ENCODE measurements around the gene OAS1. TPM values are rescaled to one million over a fixed set of nuclear protein-coding genes. Genes with fewer than 3 reads are reported as not detected.

Gene OAS1
- 6.1 TPM for total RNA-seq
- long read RNA-seq, partial matches to known transcripts = 0 of 3 reads
- long read RNA-seq, other reads (novel, unspliced or antisense) = 0 of 3 reads

DNA sequence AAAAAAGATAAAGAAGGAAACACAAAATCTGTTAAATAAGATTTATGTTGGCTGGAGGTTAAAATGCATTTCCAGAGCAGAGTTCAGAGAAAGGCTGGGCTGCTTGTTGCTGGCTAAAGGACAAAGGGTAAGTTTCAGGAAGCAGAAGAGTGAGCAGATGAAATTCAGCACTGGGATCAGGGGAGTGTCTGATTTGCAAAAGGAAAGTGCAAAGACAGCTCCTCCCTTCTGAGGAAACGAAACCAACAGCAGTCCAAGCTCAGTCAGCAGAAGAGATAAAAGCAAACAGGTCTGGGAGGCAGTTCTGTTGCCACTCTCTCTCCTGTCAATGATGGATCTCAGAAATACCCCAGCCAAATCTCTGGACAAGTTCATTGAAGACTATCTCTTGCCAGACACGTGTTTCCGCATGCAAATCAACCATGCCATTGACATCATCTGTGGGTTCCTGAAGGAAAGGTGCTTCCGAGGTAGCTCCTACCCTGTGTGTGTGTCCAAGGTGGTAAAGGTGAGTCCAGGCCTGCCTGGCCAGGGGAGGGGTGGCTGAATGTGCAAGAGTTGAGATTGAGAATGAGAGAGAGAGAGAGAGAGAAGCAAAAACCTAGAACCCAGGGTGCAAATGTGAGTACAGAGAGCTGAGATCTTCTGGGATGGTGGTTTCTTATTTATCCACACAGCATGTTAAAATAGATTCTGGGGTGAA lies at the start of gene OAS1:
TSS of gene OAS1 (plus strand) at position 251 of the 703 bp plus-strand sequence. CDS start at position 329, 78 bp downstream.
- DNase-seq (ENCODE audit: missing footprints) (no peak), ATAC-seq (peak; percentile 84)
- intact Hi-C loops (cut with DNase I) = no loop called here

DNA sequence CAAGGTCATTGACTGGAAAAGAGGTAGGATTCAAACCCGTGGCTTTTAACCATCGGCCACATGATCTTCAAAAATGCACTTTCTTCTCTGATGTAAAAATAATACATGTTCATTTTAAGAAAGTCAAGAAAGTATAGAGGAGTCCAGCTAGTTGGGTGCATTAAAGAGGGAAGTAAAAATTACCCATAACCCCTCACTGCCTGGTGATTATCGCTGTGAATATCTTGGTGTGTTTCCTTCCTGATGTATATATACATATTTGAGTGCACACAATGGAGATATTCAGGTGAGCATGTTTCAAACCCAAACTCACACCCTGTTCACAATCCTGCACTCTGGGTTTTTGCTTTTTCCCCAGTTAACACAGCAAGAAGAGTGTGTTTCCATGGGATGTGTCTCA lies 47.5 kb upstream of the OAS1 start:
- no peak for DNase-seq (ENCODE audit: missing footprints)
- ATAC-seq = no peak
- intact Hi-C loops (cut with DNase I) = no loop called here

GRCh38 chr12:112860181-112860580 lies 46.6 kb upstream of the OAS1 start:
- DNase-seq (ENCODE audit: missing footprints) (no peak), ATAC-seq (no peak)
- intact Hi-C loops (cut with DNase I) = no loop called here

DNA sequence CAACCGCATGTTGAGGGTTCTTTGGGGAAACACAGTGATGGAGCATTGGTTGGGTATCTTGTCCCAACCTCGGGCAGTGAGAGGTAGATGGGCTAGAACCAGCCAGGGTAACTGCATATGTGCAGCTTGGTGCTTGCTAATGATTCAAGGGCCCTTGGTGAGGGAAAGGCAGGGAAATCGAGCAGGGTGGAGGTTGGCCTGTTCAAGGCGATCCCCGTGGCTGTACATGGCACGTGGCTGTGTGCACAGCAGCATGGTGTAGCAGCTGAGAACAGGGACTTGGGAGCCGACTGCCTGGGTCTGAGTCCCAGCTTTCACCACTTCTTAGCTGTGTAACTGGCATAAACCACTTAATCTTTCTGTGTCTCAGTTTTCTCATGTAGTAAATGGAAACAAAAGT lies 45.5 kb upstream of the OAS1 start:
- intact Hi-C loops (cut with DNase I) = no loop called here
- ATAC-seq (no peak), DNase-seq (ENCODE audit: missing footprints) (no peak)

GRCh38 chr12:112862636-112863290 lies 44.0 kb upstream of the OAS1 start:
- intact Hi-C loops (cut with DNase I) = no loop called here
- ATAC-seq (no peak), DNase-seq (ENCODE audit: missing footprints) (no peak)

GRCh38 chr12:112868459-112869041 lies 38.2 kb upstream of the OAS1 start:
- ATAC-seq (no peak), DNase-seq (ENCODE audit: missing footprints) (no peak)
- intact Hi-C loops (cut with DNase I) = no loop called here

DNA sequence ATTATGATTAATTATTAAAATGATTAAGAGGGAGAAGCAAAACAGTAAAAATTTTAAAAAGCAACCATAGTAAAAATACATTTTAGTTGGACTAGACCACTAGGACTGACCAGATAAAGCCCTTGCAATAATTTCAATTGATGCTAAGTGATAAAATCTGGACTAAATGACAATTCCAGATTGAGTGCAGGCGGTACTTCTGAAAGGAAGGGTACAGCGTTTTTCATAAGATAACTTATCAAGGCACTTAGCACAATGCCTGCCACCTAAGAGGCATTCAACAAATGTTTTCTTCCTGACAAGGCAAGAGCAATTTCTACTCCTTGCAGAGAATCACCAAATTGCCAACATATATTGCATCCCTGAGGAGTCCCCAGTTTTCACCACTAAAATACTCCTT lies 37.7 kb upstream of the OAS1 start:
- DNase-seq (ENCODE audit: missing footprints) (no peak), ATAC-seq (no peak)
- intact Hi-C loops (cut with DNase I) = no loop called here

- DNase-seq (ENCODE audit: missing footprints) (no peak), ATAC-seq (no peak)
- intact Hi-C loops (cut with DNase I) = no loop called here
These were observed 37.0 kb upstream of the OAS1 start for GRCh38 chr12:112869778-112870177.

DNA sequence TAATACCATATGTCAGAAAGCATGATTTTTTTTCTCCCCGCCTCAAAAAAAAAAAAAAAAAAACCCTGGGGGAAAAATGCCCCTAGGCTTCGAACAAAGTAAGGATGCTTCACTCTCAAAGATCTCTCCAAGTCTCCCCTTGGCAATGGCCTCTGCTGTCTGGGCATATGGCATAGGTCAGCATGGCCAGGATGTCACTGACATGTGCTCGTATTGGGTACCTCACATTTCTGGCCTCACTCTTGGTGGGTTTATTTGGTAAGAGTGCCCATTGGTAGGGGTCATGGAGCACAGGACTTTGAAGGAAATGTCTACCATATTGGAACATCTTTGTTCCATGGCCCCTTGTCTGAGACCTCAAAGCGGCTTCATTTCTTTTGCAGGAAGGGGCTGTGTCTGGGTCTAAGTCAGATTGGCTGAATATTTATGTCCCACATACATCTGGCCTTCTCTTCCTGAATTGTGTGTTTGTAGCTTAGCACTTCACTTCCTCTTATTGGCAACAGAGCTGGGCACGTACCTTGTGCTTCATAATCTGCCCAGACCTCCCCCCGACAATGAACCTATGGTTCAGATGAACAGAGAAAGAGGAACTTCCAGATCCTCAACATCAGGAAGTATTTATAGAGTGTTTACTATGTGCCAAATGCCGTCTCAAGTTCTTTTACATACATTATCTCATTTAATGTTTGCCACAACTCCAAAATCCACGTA lies 36.3 kb upstream of the OAS1 start:
- intact Hi-C loops (cut with DNase I) = no loop called here
- DNase-seq (ENCODE audit: missing footprints) = no peak
- ATAC-seq = no peak

DNA sequence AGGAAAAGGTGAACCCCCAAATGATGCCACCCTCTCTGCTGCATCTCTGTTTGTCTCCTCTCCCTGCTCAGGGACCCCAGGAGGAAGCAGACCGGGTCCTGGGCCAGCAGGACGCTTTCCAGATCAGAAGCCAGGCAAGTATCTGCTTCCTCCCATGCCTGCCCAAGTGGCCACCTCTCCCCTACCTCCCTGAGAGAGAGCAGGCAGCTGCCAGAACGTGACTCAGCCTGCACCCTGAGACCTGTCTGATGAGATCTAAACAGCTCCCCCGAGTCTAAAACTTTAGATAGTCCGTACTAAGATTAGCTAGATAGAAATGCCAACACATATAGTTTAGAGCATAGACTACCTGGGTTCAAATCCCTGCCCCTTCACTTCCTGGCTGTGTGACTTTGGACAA lies 31.2 kb upstream of the OAS1 start:
- intact Hi-C loops (cut with DNase I) = no loop called here
- ATAC-seq (no peak), DNase-seq (ENCODE audit: missing footprints) (no peak)

DNA sequence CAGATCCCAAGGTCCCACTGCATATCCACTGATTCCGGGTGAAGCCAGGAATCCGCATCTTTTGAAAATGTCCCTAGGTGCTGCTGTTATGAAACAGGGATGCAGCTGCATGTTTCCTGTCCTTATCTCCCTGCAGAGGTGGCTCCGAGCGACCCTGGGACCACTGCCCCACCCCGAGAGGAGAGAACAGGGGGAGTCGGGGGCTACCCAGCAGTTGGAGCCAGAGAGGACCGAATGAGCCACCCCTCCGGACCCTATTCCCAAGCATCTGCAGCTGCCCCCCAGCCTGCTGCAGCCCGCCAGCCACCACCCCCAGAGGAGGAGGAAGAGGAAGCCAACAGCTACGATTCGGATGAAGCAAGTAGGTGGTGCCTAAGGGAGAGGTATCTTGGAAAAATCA lies 30.3 kb upstream of the OAS1 start:
- DNase-seq (ENCODE audit: missing footprints) = no peak
- intact Hi-C loops (cut with DNase I) = no loop called here
- ATAC-seq = no peak

DNA sequence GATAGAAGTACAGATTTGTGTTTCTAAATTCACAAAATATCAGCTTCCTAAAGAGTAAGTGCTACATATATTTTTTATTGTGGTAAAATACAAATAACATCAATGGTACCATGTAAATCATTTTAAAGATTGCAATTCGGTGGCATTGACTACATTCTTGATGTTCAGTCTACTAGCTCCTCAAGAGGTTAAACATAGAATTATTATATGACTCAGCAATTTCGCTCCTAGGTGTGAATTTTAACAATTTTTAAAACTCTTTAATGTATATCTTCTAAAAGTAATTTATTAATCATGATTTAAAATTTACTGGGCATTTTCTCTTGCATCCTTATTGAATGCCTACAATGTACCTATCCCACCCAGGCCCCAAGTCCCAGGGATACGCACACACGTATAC lies 29.8 kb upstream of the OAS1 start:
- intact Hi-C loops (cut with DNase I) = no loop called here
- ATAC-seq (no peak), DNase-seq (ENCODE audit: missing footprints) (no peak)

GRCh38 chr12:112878488-112878887 lies 28.3 kb upstream of the OAS1 start:
- DNase-seq (ENCODE audit: missing footprints) (no peak), ATAC-seq (no peak)
- intact Hi-C loops (cut with DNase I) = no loop called here

GRCh38 chr12:112879191-112879705 lies 27.5 kb upstream of the OAS1 start:
- no peak for ATAC-seq
- no peak for DNase-seq (ENCODE audit: missing footprints)
- intact Hi-C loops (cut with DNase I) = no loop called here

DNA sequence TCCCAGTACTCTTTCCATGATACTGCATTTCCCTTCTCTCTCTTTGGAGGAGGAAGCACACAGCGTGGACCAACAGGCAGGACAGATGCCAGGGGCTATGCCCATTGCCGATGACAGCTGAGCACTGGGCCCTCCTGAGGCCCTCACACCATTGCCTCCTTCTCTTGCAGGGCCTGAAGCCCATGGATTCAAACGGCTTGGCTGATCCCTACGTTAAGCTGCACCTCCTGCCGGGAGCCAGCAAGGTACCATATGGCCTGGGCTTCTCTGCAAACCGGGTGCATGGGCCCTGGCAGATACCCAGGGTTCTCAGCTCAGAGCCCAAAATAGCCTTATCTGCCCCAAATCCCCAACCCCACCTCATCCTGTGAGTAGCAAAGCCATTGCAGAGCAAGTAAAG lies 25.2 kb upstream of the OAS1 start:
- intact Hi-C loops (cut with DNase I) = no loop called here
- ATAC-seq (no peak), DNase-seq (ENCODE audit: missing footprints) (no peak)

DNA sequence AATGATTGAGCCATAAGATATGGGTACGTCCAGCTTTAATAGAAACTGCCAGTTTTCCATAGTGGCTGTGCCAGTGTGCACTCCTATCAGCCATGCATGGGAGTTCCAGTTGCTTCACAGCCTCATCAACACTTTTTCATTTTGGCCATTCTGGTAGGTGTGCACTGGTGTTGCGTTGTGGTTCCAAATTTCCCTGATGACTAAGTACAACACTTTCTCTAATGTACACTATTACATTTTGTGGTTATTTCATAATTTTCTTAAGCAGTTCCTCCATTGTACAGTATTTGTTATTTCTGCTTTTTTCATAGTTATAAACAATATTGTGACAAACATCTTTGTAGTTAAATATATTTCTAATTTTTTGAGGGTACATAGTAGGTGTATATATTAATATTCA lies 21.5 kb upstream of the OAS1 start:
- intact Hi-C loops (cut with DNase I) = no loop called here
- ATAC-seq = no peak
- no peak for DNase-seq (ENCODE audit: missing footprints)

DNA sequence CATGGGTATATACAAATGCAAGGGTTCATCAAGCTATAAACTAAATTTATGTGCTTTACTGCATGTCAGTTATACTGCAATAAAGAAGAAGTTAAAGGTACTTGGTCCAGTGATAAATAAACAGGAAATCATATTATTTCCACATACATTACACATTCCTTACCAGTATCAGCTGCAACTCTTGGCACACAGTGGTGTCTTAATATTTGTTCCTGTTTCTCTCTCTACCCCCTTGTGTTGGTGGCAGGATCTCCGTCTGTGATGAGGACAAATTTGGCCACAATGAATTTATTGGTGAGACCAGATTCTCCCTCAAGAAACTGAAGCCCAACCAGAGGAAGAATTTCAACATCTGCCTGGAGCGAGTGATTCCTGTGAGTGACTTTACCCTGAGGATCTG lies 19.2 kb upstream of the OAS1 start:
- ATAC-seq (no peak), DNase-seq (ENCODE audit: missing footprints) (no peak)
- intact Hi-C loops (cut with DNase I) = no loop called here

- intact Hi-C loops (cut with DNase I) = no loop called here
- DNase-seq (ENCODE audit: missing footprints) = no peak
- peak; percentile 16 for ATAC-seq
These were observed 15.4 kb upstream of the OAS1 start for GRCh38 chr12:112891093-112892024.
